Activated CD4-positive, alpha-beta T cell treated with anti-CD3 and anti-CD28 coated beads for 36 hours (primary cell): Measurements from ENCODE around the gene ARPC5. TPM values are rescaled to one million over a fixed set of nuclear protein-coding genes. Genes with fewer than 3 reads are reported as not detected.

Experiments used
- ATAC-seq: fragments of 200-7000 bp; cut with Tn5 transposase; one replicate; pipeline ENCODE4 v1.10.0; 2021; ENCODE audit warnings: mild to moderate bottlenecking, moderate library complexity
- CTCF ChIA-PET: fragments of 350-600 bp; sonication (Branson Sonifier 250); formaldehyde crosslinking; loops from one replicate; lab custom pipeline; 2021; ENCODE audit warnings: antibody characterized with exemption; lab: Charles Lee
- POLR2A ChIA-PET: fragments of 350-600 bp; sonication (Branson Sonifier 250); formaldehyde crosslinking; loops from one replicate; lab custom pipeline; 2021; ENCODE audit warnings: antibody characterized with exemption, inconsistent platforms; lab: Charles Lee
- DNase-seq: peaks from one replicate; pipeline ENCODE4 v3.0.0-alpha.2; 2020
- H3K27ac Mint-ChIP-seq: one replicate; pipeline ENCODE4 v1.8.0; 2021; ENCODE audit warnings: mixed read lengths
- H3K27me3 Mint-ChIP-seq: one replicate; pipeline ENCODE4 v1.8.0; 2021; ENCODE audit warnings: mixed read lengths
- H3K36me3 Mint-ChIP-seq: one replicate; pipeline ENCODE4 v1.8.0; 2021; ENCODE audit warnings: low read depth, mixed read lengths
- H3K4me1 Mint-ChIP-seq: one replicate; pipeline ENCODE4 v1.8.0; 2021; ENCODE audit warnings: mixed read lengths
- H3K4me3 Mint-ChIP-seq: one replicate; pipeline ENCODE4 v1.8.0; 2021; ENCODE audit warnings: mild to moderate bottlenecking, moderate library complexity, mixed read lengths
- H3K9me3 Mint-ChIP-seq: one replicate; pipeline ENCODE4 v1.8.0; 2021; ENCODE audit warnings: low read depth, mixed read lengths
- intact Hi-C, 2 experiments: fragments of 100-400 bp; cut with DNase I in 1 of 2; cut with micrococcal nuclease in 1 of 2; formaldehyde crosslinking; loops; one replicate each; pipeline versions ENCODE4 v1.14.2 to v1.15.1; 2022 to 2024; cut with DNase I, micrococcal nuclease
- total RNA-seq, 2 experiments: library from RNA; stranded (reverse); gene quantifications; one replicate each; pipeline ENCODE4 v1.2.3, GENCODE V29; 2021

Gene ARPC5
- total RNA-seq, 2 experiments from 2014 or later, result 115 to 165 TPM

DNA sequence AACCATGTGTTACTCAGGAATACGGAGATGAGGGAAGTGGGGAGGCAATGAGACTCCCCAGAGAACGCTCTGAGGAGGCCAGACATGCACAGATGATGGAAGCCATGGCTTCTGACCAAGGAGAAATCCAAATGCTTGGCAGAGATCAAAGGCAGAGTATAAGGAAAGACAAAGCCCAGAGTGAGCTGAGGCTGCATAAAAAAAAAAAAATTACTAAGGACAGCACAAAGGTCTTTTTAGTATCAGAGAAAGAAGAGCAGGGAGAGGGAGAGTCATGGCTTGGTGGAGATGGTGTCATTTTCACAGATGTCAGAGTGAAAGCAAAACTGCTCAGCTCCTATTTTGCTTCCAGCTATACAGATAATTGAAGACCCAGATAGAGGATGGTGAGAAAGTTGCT lies 37.2 kb downstream of the ARPC5 start:
- no peak overlapping the region for H3K27ac Mint-ChIP-seq
- intact Hi-C loops, result no loop called here

DNA sequence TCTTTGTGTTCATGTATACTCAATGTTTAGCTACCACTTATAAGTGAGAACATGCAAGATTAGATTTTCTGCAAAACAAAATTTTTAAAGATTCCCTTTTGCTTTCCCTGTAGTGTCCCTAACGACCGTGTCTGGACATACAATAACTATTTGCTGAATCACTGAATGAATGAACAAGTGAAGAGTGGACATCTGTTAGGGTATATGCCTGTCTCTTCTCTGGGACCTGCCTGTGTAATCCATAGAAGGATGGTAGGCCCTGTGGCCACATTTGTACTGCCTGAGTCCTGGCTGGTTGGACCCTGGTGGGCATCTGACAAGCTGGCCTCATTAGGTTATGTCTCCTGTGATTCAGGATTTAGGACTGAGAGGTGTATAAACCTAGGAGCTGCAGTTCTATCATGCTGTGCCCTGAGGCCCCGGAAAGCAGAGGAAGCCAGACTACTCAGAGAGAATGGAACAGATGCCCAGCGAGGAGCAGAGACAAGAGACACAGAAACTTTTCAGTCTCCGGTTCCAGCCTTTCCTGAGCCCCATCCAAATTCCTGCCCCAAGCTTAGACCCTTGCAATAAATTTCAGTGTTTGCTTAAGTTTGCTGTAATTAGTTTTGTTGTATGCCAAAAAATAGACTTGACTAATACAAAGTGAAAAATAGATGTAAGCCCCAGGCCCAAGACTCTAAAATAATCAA lies 37.8 kb downstream of the ARPC5 start:
- H3K4me3 Mint-ChIP-seq, result no peak overlapping the region
- ATAC-seq, result no peak
- POLR2A ChIA-PET, result no interaction called here
- no peaks in the 10 kb centered on the region for H3K9me3 Mint-ChIP-seq
- intact Hi-C loops, result no loop called here
- CTCF ChIA-PET, result interaction anchor here (0.9 to 2.0 kb wide), 4 partner anchors 12 to 318 kb away, joined by 3 to 7 read pairs (median 4); no protein-coding TSS in a partner anchor
- H3K27me3 Mint-ChIP-seq, result no peaks in the 10 kb centered on the region
- H3K4me1 Mint-ChIP-seq, result peaks cover 16% of the 10 kb centered on the region
- H3K27ac Mint-ChIP-seq, result no peak overlapping the region
- no peak for DNase-seq
- H3K36me3 Mint-ChIP-seq, result no peaks in the 10 kb centered on the region

More for the DNA sequence above, 37.2 kb downstream of the ARPC5 start:
- ChIA-PET POLR2A (no interaction called here), CTCF (interaction anchor here (0.9 to 2.0 kb wide), 5 partner anchors 12 to 318 kb away, joined by 3 to 7 read pairs (median 3); no protein-coding TSS in a partner anchor)
- Mint-ChIP-seq H3K9me3 (no peaks in the 10 kb centered on the region), H3K36me3 (no peaks in the 10 kb centered on the region), H3K27me3 (no peaks in the 10 kb centered on the region), H3K4me1 (peaks cover 10% of the 10 kb centered on the region), H3K4me3 (no peak overlapping the region)
- ATAC-seq, result peak; percentile 92
- no peak for DNase-seq

DNA sequence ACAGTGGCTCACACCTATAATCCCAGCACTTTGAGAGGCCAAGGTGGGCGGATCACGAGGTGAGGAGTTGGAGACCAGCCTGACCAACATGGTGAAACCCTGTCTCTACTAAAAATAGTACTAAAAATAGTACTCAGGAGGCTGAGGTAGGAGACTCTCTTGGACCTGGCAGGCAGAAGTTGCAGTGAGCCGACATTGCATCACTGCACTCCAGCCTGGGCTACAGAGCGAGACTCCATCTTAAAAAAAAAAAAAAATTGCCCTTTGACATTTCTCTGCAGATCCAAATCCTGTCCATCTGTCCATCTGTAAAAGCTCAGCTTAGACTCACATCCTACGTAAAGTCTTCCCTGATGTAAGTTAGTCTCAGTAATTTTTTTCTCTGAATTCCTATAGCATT lies 39.1 kb downstream of the ARPC5 start:
- Mint-ChIP-seq H3K27me3 (no peaks in the 10 kb centered on the region), H3K9me3 (no peaks in the 10 kb centered on the region), H3K27ac (no peak overlapping the region), H3K4me3 (no peak overlapping the region), H3K36me3 (no peaks in the 10 kb centered on the region), H3K4me1 (peaks cover 24% of the 10 kb centered on the region)
- ChIA-PET POLR2A (interaction anchor here (0.6 kb wide), 1 partner anchor 105 kb away, joined by 7 read pairs; no protein-coding TSS in a partner anchor), CTCF (interaction anchor here (0.6 kb wide), 1 partner anchor 60 kb away, joined by 3 read pairs; no protein-coding TSS in a partner anchor)
- intact Hi-C loops, result no loop called here
- ATAC-seq (no peak), DNase-seq (no peak)

DNA sequence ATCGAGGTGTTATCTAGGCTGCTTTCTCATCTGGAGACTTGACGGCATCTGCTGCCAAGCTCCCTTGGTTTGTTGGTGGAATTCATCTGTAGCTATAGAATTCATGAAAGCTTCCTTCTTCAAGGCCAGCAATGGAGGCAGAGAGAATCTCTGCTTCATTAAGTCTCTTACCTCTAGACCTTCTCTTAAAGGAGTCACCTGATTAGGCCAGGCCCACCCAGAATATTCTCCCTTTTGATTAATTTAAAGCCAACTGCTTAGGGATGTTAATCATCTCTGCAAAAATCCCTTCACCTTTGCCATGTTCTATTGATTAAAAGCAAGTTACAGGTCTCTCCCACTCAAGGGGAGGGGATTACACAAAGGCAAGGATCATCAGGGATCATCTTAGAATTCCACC lies 40.0 kb downstream of the ARPC5 start:
- H3K27me3 Mint-ChIP-seq, result no peaks in the 10 kb centered on the region
- H3K27ac Mint-ChIP-seq, result no peak overlapping the region
- ChIA-PET CTCF (interaction anchor here (0.7 kb wide), 1 partner anchor 9 kb away, joined by 3 read pairs; no protein-coding TSS in a partner anchor), POLR2A (no interaction called here)
- ATAC-seq (no peak), DNase-seq (no peak)
- no peak overlapping the region for H3K4me3 Mint-ChIP-seq
- no peaks in the 10 kb centered on the region for H3K36me3 Mint-ChIP-seq
- intact Hi-C loops, result no loop called here
- H3K4me1 Mint-ChIP-seq, result peaks cover 32% of the 10 kb centered on the region
- H3K9me3 Mint-ChIP-seq, result no peaks in the 10 kb centered on the region

DNA sequence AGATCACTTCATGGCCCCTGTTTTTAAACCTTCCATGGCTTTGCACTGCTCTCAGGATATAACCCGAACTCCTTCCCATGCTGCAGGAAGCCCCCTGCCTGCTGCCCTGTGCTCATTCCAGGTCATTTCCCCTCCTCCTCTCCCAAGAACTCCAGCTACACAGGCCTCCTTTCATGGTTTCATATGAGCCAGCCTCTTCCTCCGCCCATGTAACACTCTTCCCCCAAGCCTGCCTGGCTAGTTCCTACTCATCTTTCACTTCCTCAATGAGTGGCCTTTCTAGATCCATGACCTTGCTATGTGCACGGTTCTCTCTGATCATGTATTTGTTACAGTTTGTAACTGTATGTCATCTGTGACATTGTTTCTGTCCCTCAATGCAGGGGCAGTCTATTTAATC lies 42.2 kb downstream of the ARPC5 start:
- Mint-ChIP-seq H3K4me1 (peaks cover 50% of the 10 kb centered on the region), H3K27ac (peak overlapping the region; percentile 2), H3K9me3 (no peaks in the 10 kb centered on the region), H3K4me3 (no peak overlapping the region), H3K36me3 (no peaks in the 10 kb centered on the region), H3K27me3 (no peaks in the 10 kb centered on the region)
- no peak for ATAC-seq
- ChIA-PET CTCF (no interaction called here), POLR2A (no interaction called here)
- intact Hi-C loops, result loop anchor here in 1 of 2 experiments (5.0 kb wide), 1 partner anchor 39 kb away; no protein-coding TSS in a partner anchor
- DNase-seq, result no peak

DNA sequence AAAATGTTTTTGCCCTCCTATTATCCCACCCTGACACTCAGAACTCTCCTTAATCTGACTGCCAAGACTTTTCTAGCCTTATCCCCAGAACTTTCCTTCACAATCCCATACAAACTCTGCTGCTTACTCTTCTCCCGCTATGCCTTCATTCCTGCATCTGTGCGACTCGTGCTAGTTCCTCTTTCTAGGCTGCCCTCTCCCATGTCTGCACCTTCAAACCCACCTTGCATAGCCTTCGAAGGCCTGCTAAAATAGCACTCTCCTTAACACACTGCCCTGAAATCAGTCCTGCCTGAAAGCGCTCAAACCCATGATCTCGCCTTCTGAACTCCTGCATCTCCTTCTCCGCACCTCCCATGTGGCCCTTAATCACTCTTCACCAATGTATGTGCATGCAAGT lies 42.9 kb downstream of the ARPC5 start:
- ATAC-seq, result no peak
- CTCF ChIA-PET, result no interaction called here

DNA sequence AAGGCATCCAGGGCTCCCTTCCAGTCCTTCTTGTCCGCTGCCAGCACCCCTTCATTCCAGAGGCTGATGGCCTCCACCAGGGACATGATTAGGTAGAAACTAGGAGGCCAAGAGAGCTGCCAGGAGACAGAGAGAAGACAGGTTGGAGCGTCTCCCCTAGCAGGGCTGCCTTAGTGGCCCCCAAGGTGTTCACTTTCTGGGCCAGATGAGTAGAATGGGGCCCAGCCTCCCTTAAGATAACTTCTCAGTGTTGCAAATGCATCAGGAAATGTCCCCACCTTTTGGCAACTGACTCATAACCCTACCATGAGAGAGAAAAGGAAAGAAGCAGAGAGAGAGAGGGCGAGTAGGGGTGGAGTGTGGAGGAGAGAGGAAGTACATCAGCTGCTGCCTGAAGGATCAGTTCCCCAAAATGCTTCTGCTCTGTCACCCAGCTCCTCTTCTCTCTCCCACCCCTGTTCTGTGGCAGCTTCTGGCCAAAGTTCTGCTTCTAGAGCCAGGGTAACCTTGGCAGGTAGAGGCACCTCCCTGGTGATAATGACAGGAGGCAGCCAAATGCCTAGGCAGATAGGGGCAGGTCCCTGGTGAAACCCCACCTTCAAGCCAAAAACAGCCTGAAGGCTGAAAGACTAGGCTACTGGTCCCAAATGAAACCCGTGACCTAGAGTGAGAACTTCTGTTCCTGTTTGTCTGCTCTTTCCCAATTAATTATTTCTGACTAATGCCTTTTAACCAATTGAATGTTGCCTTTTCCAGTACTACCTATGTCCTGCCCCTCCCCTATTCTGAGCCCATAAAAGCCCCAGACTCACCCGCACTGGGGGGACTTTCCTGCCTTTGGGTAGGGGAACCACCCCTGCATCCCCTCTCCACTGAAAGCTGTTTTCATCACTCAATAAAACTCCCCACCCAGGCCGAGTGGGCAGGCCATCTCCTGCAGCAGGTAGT lies 45.1 kb downstream of the ARPC5 start, which contains the start of gene NCF2:
TSS of gene NCF2 (minus strand) at position 216 of the 948 bp plus-strand sequence. CDS start at position 86, 130 bp downstream.
- CTCF ChIA-PET, result interaction anchor here (0.6 to 2.4 kb wide), 3 partner anchors 11 to 126 kb away, joined by 3 to 15 read pairs (median 3); no protein-coding TSS in a partner anchor
- POLR2A ChIA-PET, result no interaction called here

More for the DNA sequence above, 42.9 kb downstream of the ARPC5 start:
- intact Hi-C loops, result loop anchor here in 1 of 2 experiments (5.0 kb wide), 1 partner anchor 40 kb away; no protein-coding TSS in a partner anchor
- POLR2A ChIA-PET, result no interaction called here
- H3K27ac Mint-ChIP-seq, result no peak overlapping the region
- no peak for DNase-seq
- H3K27me3 Mint-ChIP-seq, result no peaks in the 10 kb centered on the region
- H3K4me3 Mint-ChIP-seq, result no peak overlapping the region
- no peaks in the 10 kb centered on the region for H3K36me3 Mint-ChIP-seq
- no peaks in the 10 kb centered on the region for H3K9me3 Mint-ChIP-seq
- peaks cover 47% of the 10 kb centered on the region for H3K4me1 Mint-ChIP-seq

DNA sequence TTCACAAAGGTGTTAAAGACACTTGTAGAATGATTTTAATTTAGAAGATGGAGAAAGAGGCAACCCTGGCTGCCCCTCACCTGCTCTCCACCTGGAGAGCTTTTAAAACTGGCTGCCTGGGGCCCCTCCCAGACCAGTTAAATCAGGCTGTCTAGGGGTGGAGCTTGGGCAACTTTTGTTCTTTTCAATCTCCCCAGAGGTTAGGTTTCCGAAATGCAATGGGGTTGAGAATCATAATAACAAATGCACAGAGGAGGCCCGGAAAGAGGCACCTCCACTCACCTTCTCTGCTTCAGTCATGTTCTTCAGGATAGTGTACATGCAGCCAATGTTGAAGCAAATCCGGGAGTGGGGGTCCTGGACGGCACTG lies 45.7 kb downstream of the ARPC5 start:
- peak overlapping the region; percentile 62 for H3K4me3 Mint-ChIP-seq
- intact Hi-C loops, result loop anchor here (1.0 to 5.0 kb wide), 5 partner anchors 16 to 118 kb away; partner anchors contain the start of genes ARPC5 (in 1 of the 2) and SMG7 (in 1 of the 2)
- no peaks in the 10 kb centered on the region for H3K27me3 Mint-ChIP-seq
- H3K27ac Mint-ChIP-seq, result peak overlapping the region; percentile 89
- peaks cover 49% of the 10 kb centered on the region for H3K4me1 Mint-ChIP-seq
- POLR2A ChIA-PET, result interaction anchor here (1.2 kb wide), 1 partner anchor 10 kb away, joined by 4 read pairs; no protein-coding TSS in a partner anchor
- DNase-seq (no peak), ATAC-seq (peak; percentile 11)
- no peaks in the 10 kb centered on the region for H3K9me3 Mint-ChIP-seq
- CTCF ChIA-PET, result interaction anchor here (0.6 to 2.4 kb wide), 3 partner anchors 10 to 84 kb away, joined by 3 to 15 read pairs (median 4); no protein-coding TSS in a partner anchor
- no peaks in the 10 kb centered on the region for H3K36me3 Mint-ChIP-seq

More for the DNA sequence above, 45.1 kb downstream of the ARPC5 start, which contains the start of gene NCF2:
- no peaks in the 10 kb centered on the region for H3K27me3 Mint-ChIP-seq
- intact Hi-C loops, result loop anchor here (1.0 to 5.0 kb wide), 4 partner anchors 21 to 118 kb away; partner anchors contain the start of genes ARPC5 (in 1 of the 2) and SMG7 (in 1 of the 2)
- peak within 1 kb of the TSS; percentile 62 for H3K4me3 Mint-ChIP-seq
- peak; percentile 74 for DNase-seq
- peaks cover 47% of the 10 kb centered on the region for H3K4me1 Mint-ChIP-seq
- no peaks in the 10 kb centered on the region for H3K36me3 Mint-ChIP-seq
- no peaks in the 10 kb centered on the region for H3K9me3 Mint-ChIP-seq
- peak; percentile 92 for ATAC-seq
- peak within 1 kb of the TSS; percentile 89 for H3K27ac Mint-ChIP-seq

DNA sequence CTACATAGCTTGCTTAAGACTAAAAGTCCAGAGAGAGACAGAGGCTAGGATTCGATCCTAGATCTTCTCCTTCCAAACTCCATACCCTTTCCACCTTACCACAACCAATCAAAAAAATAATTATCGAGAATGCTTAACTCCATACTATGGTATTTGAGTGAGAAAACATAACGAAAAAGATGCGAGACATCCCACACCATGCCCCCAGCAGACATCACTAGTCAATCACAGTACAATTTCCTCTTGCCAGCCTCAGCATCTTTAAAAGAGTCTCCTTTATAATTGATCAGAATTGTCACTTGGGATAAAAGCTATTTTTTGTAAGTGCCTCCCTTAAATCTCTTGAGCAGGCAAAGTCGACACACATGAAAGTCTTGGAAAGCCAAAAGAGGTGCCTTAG lies 46.2 kb downstream of the ARPC5 start:
- POLR2A ChIA-PET, result interaction anchor here (1.2 kb wide), 1 partner anchor 9 kb away, joined by 4 read pairs; no protein-coding TSS in a partner anchor
- intact Hi-C loops, result loop anchor here in 1 of 2 experiments (1.0 kb wide), 1 partner anchor 15 kb away; no protein-coding TSS in a partner anchor

DNA sequence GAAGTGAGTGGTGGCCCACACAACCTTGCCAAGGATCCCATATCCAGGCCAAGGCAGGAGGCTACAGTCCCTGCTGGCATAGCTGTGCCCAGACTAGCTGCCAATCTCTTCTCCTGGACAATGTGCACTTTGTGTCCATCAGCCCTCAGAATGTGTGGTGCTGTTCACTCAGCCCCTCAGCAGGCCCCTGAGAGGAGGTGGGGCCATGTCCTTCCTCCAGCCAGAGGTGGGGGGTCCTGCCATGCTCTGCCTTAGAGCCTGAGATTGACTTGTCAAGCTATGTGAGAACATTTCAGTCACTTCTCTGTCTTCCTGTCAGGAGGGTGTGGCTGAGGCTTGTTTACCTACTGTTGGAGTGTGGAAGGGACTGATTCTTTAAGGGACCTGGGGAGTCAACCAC lies 46.8 kb downstream of the ARPC5 start:
- H3K36me3 Mint-ChIP-seq, result no peaks in the 10 kb centered on the region
- CTCF ChIA-PET, result interaction anchor here (0.9 to 2.4 kb wide), 3 partner anchors 9 to 96 kb away, joined by 4 to 15 read pairs (median 4); no protein-coding TSS in a partner anchor
- intact Hi-C loops, result loop anchor here in 1 of 2 experiments (1.0 kb wide), 1 partner anchor 15 kb away; no protein-coding TSS in a partner anchor
- POLR2A ChIA-PET, result interaction anchor here (1.2 kb wide), 1 partner anchor 9 kb away, joined by 4 read pairs; no protein-coding TSS in a partner anchor
- ATAC-seq (no peak), DNase-seq (no peak)
- peak overlapping the region; percentile 89 for H3K27ac Mint-ChIP-seq
- H3K27me3 Mint-ChIP-seq, result no peaks in the 10 kb centered on the region
- peak overlapping the region; percentile 62 for H3K4me3 Mint-ChIP-seq
- no peaks in the 10 kb centered on the region for H3K9me3 Mint-ChIP-seq
- H3K4me1 Mint-ChIP-seq, result peaks cover 49% of the 10 kb centered on the region

More for the DNA sequence above, 46.2 kb downstream of the ARPC5 start:
- Mint-ChIP-seq H3K27ac (peak overlapping the region; percentile 89), H3K27me3 (no peaks in the 10 kb centered on the region), H3K9me3 (no peaks in the 10 kb centered on the region), H3K36me3 (no peaks in the 10 kb centered on the region), H3K4me1 (peaks cover 49% of the 10 kb centered on the region), H3K4me3 (peak overlapping the region; percentile 62)
- CTCF ChIA-PET, result interaction anchor here (0.9 to 2.4 kb wide), 3 partner anchors 10 to 96 kb away, joined by 4 to 15 read pairs (median 4); no protein-coding TSS in a partner anchor
- no peak for ATAC-seq
- no peak for DNase-seq
